GM21360 (cell line): ENCODE results near the gene RTBDN.
"Not testable (repeated sequence)": the region's sequence is repeated elsewhere in the genome, so short reads cannot be mapped to it uniquely, and the experiment has no call there.

Source experiments
- ATAC-seq: cut with Tn5 transposase; IDR thresholded peaks from one replicate; pipeline ENCODE4 v1.9.1; 2021; ENCODE audit warnings: mild to moderate bottlenecking, moderate library complexity; ENCODE audit not compliant: unreplicated experiment

The RTBDN gene

GRCh38 chr19:12858041-12858928, 23.9 kb upstream of the RTBDN start:
- ATAC-seq, result no peak

DNA sequence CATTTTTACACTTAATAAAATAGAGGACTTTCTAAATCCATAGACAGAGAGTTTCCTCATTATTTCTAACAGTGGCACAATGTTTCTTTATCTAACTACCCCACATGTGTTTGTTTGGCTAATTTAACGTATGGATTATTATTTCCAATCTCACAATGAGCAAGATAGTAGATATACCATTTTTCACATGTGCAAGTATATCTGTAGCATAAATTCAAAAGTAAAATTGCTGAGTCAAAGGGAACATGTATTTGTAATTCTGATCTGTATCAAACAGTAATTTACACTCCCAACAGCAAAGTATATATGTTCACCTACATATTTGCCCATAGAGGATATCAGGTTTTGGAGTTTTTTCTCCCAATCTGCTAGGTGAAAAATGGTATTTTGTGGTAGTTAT, 22.3 kb upstream of the RTBDN start:
- no peak for ATAC-seq

- ATAC-seq, result no peak
Measured at GRCh38 chr19:12847159-12848139, 13.1 kb upstream of the RTBDN start.

DNA sequence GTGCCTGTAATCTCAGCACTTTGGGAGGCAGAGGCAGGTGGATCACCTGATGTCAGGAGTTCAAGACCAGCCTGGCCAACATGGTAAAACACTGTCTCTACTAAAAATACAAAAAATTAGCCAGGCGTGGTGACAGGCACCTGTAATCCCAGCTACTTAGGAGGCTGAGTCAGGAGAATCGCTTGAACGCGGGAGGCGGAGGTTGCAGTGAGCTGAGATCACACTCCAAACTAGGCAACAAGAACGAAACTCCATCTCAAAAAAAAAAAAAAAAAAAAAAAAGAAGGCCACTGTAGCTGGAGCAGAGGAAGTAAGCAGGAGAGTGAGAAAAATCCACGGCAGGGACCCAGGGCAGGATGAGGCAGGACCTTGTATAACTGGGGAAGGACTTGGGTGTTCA, 12.2 kb upstream of the RTBDN start:
- not testable (repeated sequence) for ATAC-seq

DNA sequence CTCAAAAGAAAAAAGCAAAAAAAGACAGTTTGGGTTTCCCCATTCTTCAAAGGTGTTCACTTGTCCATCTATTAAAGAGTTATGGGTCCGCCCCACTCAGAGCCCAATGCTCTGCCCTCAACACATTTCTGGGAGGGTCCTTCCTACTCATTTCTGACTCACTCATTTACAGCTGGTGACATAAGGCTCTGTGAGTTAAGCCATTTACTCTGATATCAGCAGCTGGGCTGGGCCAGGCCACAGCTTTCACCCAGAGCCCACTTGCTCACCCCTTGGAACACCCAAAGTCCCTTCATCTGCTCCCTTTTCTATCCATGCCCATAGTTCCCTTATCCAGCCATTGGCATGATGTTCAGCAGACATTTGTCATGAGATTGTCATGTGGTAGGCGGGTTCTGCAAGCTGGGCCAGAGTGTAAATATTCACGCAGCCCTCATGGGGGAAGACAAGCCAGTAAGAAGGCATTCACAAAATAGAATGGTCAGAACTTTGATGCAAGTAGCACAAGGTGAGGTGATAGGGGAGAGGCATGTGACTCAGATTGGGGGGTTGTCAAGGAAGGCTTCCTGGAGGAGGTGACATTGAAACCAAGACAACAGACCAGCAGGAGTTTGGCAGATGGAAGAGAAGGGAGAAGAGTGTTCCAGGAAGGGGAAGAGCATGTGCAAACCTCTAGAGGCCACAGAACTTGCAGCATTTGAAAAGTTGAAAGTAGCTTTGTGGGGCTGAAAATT, 9.8 kb upstream of the RTBDN start:
- ATAC-seq, result no peak

- no peak for ATAC-seq
Measured at GRCh38 chr19:12843328-12843727, 8.9 kb upstream of the RTBDN start.

- ATAC-seq, result no peak
Measured at GRCh38 chr19:12842511-12842910, 8.1 kb upstream of the RTBDN start.

- no peak for ATAC-seq
Measured at GRCh38 chr19:12841094-12841493, 6.7 kb upstream of the RTBDN start.

- ATAC-seq, result no peak
Measured at GRCh38 chr19:12840091-12841079, 6.0 kb upstream of the RTBDN start.

- ATAC-seq, result no peak
Measured at GRCh38 chr19:12838886-12839756, 4.7 kb upstream of the RTBDN start.

DNA sequence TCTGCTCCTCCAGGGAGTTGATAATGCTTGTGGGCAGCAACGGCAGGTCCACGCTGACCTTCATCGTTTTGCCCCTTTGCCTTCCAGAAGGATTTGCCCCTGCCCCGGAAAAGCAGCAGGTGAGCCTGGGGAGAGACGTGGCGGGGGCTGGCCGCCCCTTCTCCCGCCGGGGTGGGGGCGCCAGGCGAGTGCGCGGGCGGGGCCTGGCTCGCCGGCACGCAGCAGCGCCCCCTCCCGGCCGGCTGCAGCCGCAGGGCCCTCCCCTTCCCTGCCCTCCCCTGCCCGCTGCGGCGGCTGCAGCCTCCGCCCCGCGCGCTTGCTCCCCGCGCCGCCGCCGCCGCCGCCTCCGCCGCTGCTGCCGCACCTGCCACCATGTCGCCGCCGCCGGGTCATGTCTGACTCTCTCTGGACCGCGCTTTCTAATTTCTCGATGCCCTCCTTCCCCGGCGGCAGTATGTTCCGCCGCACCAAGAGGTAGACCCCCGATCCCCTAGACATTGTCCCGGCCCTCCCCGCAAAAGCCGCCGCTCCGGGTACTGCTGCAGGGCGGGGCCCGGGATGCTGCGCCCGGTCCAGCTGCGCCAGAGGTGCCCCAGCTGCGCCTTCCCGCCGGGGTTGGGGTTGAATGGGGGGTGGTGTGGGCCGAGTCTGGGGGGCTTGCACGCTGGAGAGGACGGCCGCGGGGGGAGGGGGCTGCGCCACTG, 4.0 kb upstream of the RTBDN start, which contains the start of gene MAST1:
Gene MAST1 (plus strand): TSS at position 334 of the 704 bp plus-strand sequence. CDS start 58 bp downstream, at position 392.
- ATAC-seq, result peak; percentile 41

GRCh38 chr19:12837225-12837624, 2.8 kb upstream of the RTBDN start:
- ATAC-seq, result no peak

DNA sequence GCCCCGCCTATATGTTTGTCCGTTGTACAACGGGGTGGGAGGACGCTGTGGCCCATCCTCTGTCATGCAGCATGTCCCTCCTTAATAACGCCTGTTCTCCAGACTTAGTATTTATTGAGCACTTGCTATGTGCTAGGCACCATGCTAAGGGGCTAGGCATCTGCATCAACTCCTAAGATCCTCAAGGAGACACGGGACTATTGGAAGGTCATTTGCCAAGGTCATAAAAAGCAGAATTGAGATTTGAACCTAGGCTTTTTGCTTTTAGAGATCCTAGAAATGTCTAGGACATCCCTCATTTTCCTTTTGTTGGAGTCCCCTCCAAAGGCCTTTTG, 2.1 kb upstream of the RTBDN start:
- ATAC-seq, result no peak

DNA sequence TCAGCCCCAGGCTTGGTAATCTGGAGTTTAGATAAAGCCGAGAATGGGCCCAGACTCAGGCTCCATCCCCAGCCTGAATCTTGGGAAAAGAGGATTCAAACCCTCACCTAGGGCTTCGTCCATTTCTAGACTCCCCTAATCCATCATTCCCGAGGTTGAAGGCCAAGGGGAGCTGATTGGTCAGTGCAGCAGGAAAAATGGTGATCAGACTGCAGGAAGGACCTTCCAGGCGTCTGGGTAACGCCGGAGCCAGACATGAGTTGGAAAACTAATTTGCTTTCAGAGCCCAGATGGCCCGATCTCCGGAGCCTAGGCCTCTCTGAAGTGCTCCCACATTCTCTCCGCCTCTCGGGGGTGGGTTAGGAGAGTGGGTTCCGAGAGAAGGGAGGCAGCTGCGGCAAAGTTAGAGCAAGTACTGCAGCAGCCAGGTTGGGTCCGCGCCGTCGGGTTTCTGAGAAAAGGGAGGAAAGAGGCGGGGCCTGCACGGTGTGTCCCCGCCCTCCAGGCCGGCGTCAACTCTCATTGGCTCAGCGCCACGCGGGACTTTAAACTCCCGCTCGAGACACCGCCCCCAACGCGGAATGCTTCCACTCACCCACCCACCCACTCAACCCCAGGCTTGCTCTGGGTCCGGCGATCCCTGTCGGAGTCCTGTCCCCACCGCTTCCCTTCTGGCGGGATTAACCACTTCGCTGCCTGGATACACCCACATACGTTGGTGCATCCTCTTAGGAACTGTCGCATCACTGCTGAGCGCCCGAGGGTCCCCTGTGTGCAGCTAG, 788 bp upstream of the RTBDN start:
- ATAC-seq, result no peak

- ATAC-seq, result no peak
Measured at GRCh38 chr19:12833738-12834565, 427 bp downstream of the RTBDN start.

GRCh38 chr19:12833418-12833737, 1.0 kb downstream of the RTBDN start:
- no peak for ATAC-seq

DNA sequence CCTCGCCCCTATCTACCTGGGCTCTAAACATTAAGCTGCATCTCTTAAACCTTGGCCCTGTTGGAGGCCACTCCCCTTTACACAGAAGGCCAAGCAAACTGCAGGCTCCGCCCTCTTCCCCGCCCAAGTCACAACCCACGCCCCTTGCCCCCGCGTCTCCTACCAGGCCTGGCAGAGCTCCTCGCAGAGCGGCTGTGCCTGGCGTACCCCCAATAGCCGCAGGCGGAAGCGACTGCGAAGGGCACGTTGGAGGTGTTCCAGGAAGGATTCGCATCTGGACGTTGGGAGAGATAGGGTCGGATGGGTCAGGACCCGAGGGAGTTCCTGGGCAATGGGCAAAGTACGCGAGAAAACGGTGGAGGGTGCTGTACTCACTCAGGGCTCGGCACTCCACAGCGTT, 5.9 kb downstream of the RTBDN start:
- no peak for ATAC-seq
